HL-60 (cell line): Measurements from ENCODE around the gene HPS1. TPM values are rescaled to one million over a fixed set of nuclear protein-coding genes. Genes with fewer than 3 reads are reported as not detected.

Experiments
- DNase-seq, 2 experiments: peaks; one replicate each; pipeline ENCODE4 v3.0.0-alpha.2; 2010 to 2020; ENCODE audit warnings: low read depth in 1 of 2, low spot score in 1 of 2
- H3K27ac ChIP-seq: fragments of 250-450 bp; sonication (Bioruptor Pico); replicated peaks from 2 replicates; pipeline ENCODE4 v1.5.1; 2020; ENCODE audit warnings: mild to moderate bottlenecking, moderate library complexity
- H3K27me3 ChIP-seq: fragments of 250-450 bp; sonication (Bioruptor Pico); 2 replicates; pipeline ENCODE4 v1.5.1; 2021; ENCODE audit warnings: mild to moderate bottlenecking, moderate library complexity; ENCODE audit not compliant: insufficient read depth, poor library complexity, severe bottlenecking
- H3K4me3 ChIP-seq: replicated peaks from 2 replicates; pipeline ENCODE4 v1.5.1; 2011; ENCODE audit warnings: mild to moderate bottlenecking, control low read depth, low read length; ENCODE audit not compliant: insufficient read depth
- GABPA ChIP-seq: IDR thresholded peaks from 2 replicates; pipeline ENCODE4 v1.6.1; 2012; ENCODE audit warnings: low read depth
- POLR2AphosphoS5 ChIP-seq: IDR thresholded peaks from 2 replicates; pipeline ENCODE4 v1.6.1; 2012; ENCODE audit warnings: low read depth
- SPI1 ChIP-seq: IDR thresholded peaks from 2 replicates; pipeline ENCODE4 v1.6.1; 2012; ENCODE audit warnings: low read depth, mild to moderate bottlenecking, borderline replicate concordance
- microRNA-seq: library from miRNA; unstranded; fragments of <30 nt; microRNA quantifications from one replicate; pipeline ENCODE4, GENCODE V29; 2018
- TF ChIP-seq, protein P1 (sequence below): IDR thresholded peaks from one replicate; pipeline ENCODE4 v1.5.1; 2011; ENCODE audit warnings: low read length, control low read depth, inconsistent platforms; ENCODE audit not compliant: insufficient read depth
- TF ChIP-seq, protein P2 (sequence below): IDR thresholded peaks from 2 replicates; pipeline ENCODE4 v1.6.1; 2012; ENCODE audit warnings: low read depth; ENCODE audit not compliant: insufficient replicate concordance

The HPS1 gene

DNA sequence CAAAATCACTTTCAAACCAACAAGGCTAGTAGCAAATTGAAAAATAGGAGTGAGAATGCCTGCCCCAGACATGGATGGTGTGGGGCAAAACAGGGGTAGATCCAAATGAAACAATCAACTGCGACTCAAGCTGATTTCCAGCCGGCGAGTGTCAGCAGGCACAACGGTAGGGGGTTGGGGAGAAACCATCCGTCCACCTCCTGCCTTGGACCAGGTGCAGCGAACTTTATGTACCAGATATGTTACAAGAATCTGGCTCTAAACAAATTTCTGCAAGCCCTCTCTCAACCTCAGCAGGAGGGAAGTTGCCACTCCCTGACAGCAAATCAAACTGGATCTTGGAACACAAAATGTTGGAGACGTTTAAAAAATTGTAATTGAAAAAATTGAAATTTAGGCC lies 76.9 kb downstream of the HPS1 start:
- H3K27ac ChIP-seq = no peak overlapping the region
- TF ChIP-seq, protein P1, sequence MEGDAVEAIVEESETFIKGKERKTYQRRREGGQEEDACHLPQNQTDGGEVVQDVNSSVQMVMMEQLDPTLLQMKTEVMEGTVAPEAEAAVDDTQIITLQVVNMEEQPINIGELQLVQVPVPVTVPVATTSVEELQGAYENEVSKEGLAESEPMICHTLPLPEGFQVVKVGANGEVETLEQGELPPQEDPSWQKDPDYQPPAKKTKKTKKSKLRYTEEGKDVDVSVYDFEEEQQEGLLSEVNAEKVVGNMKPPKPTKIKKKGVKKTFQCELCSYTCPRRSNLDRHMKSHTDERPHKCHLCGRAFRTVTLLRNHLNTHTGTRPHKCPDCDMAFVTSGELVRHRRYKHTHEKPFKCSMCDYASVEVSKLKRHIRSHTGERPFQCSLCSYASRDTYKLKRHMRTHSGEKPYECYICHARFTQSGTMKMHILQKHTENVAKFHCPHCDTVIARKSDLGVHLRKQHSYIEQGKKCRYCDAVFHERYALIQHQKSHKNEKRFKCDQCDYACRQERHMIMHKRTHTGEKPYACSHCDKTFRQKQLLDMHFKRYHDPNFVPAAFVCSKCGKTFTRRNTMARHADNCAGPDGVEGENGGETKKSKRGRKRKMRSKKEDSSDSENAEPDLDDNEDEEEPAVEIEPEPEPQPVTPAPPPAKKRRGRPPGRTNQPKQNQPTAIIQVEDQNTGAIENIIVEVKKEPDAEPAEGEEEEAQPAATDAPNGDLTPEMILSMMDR = no peak
- no peak for DNase-seq

DNA sequence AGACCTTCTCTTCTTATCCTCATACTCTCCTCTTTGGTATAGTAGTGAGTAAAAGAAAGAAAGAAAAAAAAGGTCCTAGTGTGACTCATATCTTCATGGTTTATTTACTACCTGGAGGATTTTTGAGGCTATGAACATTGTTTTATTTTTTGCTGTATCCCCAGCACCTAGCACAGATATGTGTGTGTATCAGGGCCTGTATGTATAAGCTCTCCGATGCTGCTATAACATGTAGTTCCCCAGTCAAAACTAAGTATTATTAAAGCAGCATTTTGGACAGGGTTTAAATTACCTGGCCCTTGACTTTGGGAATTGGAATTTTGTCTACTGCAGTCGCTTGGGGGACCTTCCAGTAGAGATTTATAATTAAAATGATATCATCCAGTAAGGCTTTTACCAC lies 78.1 kb downstream of the HPS1 start:
- no peak for DNase-seq
- TF ChIP-seq, protein P1 = no peak
- TF ChIP-seq, protein P2, sequence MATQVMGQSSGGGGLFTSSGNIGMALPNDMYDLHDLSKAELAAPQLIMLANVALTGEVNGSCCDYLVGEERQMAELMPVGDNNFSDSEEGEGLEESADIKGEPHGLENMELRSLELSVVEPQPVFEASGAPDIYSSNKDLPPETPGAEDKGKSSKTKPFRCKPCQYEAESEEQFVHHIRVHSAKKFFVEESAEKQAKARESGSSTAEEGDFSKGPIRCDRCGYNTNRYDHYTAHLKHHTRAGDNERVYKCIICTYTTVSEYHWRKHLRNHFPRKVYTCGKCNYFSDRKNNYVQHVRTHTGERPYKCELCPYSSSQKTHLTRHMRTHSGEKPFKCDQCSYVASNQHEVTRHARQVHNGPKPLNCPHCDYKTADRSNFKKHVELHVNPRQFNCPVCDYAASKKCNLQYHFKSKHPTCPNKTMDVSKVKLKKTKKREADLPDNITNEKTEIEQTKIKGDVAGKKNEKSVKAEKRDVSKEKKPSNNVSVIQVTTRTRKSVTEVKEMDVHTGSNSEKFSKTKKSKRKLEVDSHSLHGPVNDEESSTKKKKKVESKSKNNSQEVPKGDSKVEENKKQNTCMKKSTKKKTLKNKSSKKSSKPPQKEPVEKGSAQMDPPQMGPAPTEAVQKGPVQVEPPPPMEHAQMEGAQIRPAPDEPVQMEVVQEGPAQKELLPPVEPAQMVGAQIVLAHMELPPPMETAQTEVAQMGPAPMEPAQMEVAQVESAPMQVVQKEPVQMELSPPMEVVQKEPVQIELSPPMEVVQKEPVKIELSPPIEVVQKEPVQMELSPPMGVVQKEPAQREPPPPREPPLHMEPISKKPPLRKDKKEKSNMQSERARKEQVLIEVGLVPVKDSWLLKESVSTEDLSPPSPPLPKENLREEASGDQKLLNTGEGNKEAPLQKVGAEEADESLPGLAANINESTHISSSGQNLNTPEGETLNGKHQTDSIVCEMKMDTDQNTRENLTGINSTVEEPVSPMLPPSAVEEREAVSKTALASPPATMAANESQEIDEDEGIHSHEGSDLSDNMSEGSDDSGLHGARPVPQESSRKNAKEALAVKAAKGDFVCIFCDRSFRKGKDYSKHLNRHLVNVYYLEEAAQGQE = no peak
- TF ChIP-seq POLR2AphosphoS5 = no peak
- no peak for TF ChIP-seq SPI1
- no peak for TF ChIP-seq GABPA
- Histone ChIP-seq H3K4me3 (no peak overlapping the region), H3K27me3 (no peaks in the 10 kb centered on the region), H3K27ac (no peak overlapping the region)

More for the DNA sequence above, 76.9 kb downstream of the HPS1 start:
- no peaks in the 10 kb centered on the region for H3K27me3 ChIP-seq
- no peak overlapping the region for H3K4me3 ChIP-seq

DNA sequence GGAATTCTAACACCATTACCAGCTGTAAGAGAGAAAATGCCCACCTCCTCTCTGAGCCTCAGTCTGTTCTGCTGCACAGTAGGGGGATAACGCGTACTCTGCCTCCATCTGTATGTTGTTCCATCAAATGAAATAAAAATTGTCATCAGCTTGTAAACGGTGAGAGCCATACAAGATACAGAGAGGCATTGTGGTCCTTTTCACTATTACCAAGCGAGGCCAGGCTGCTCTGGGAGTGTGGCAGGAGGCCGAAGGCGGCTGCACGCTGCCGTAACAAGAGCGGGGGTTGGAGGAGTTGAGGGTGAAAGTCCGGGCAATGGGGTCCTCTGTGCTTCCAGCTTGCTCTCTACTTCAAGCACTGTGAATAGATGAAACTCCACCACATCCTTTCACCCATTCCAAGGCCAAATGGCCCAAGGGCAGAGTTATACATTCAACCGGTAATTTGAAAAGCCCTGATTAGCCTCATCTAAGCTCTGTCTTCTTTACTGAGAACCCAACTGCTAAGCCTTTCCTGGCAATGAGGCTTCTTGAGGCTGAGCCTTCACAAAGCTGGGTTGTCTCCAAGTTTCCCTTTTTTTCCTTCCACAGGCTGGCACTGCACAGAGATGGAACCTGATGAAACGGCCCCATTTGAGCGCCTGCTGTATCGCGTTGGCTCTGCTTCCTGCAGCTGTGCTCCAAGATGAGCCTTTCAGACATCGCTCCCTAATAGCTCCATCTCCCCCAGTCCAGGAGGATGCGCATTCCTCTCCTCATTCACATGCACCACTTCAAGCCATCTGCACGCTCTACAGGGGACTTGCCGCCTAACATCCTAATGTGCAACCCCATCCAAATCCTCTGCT lies 78.9 kb downstream of the HPS1 start:
- H3K27ac ChIP-seq = no peak overlapping the region
- DNase-seq = no peak
- H3K4me3 ChIP-seq = no peak overlapping the region
- TF ChIP-seq GABPA (no peak), POLR2AphosphoS5 (no peak), SPI1 (no peak)
- TF ChIP-seq, protein P2 = no peak
- TF ChIP-seq, protein P1 = no peak
- H3K27me3 ChIP-seq = no peaks in the 10 kb centered on the region

Small RNA genes within 50 kb of the gene (microRNA-seq; reads per million reads assigned to microRNA genes)
- gene MIR1287 (4.5 reads per million, percentile 13 among the genes with 10 or more reads in this experiment), gene MIR4685 (not detected)
